Measurements from ENCODE around the gene KAT2B.

The KAT2B gene

GRCh38 chr3:20051123-20051806, 11.0 kb downstream of the KAT2B start:
- Histone ChIP-seq H3K9me3 (ENCODE audit: control insufficient read depth in 1 of 2, low read length in 2 of 2) (no peaks in the 10 kb centered on the region), H3K27ac (ENCODE audit: low read depth, low read length) (no peak overlapping the region), H3K4me3 (ENCODE audit: low read depth in 1 of 2, low read length in 2 of 2) (no peak overlapping the region), H3K9ac (ENCODE audit: low read depth in 1 of 2, low read length in 2 of 2) (no peak overlapping the region), H3K4me1 (ENCODE audit: control insufficient read depth in 1 of 2, insufficient read depth in 2 of 2, low read length in 2 of 2) (peaks cover 27 to 37% of the 10 kb centered on the region in 2 donors), H3K27me3 (ENCODE audit: control insufficient read depth in 1 of 2, insufficient read depth in 2 of 2, low read length in 2 of 2) (no peaks in the 10 kb centered on the region), H3K36me3 (ENCODE audit: control insufficient read depth in 1 of 2, insufficient read depth in 2 of 2, low read length in 2 of 2) (no peaks in the 10 kb centered on the region)

- no peaks in the 10 kb centered on the region for H3K36me3 ChIP-seq (ENCODE audit: control insufficient read depth in 1 of 2, insufficient read depth in 2 of 2, low read length in 2 of 2)
- peaks cover 35 to 46% of the 10 kb centered on the region in 2 donors for H3K4me1 ChIP-seq (ENCODE audit: control insufficient read depth in 1 of 2, insufficient read depth in 2 of 2, low read length in 2 of 2)
Measured at GRCh38 chr3:20052851-20053250, 12.6 kb downstream of the KAT2B start.

DNA sequence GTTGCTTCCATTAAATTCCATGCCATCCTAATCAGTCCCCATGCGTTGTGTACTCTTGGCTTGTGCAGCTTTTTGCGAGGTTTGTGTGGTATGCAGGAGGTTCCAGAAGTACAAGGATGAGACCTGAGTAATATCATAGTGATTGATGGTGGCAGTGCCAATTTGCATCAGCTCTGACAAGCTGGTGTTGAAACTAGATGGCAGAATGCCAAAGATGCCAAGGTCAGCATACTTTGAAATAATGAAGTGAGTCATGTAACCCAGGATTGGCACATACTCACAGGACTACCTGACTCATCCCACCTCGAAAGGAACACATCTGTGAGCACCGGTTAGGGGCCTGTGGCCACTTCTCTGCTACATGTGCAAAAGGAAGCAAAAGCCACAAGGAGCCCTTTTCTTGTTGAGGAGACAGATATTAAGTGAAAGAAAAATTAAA, 14.3 kb downstream of the KAT2B start:
- H3K9me3 ChIP-seq (ENCODE audit: control insufficient read depth in 1 of 2, low read length in 2 of 2) = no peaks in the 10 kb centered on the region
- peaks cover 33 to 35% of the 10 kb centered on the region in 2 donors for H3K4me1 ChIP-seq (ENCODE audit: control insufficient read depth in 1 of 2, insufficient read depth in 2 of 2, low read length in 2 of 2)
- H3K9ac ChIP-seq (ENCODE audit: low read depth in 1 of 2, low read length in 2 of 2) = no peak overlapping the region
- no peak overlapping the region for H3K27ac ChIP-seq (ENCODE audit: low read depth, low read length)
- H3K27me3 ChIP-seq (ENCODE audit: control insufficient read depth in 1 of 2, insufficient read depth in 2 of 2, low read length in 2 of 2) = no peaks in the 10 kb centered on the region
- no peak overlapping the region for H3K4me3 ChIP-seq (ENCODE audit: low read depth in 1 of 2, low read length in 2 of 2)
- H3K36me3 ChIP-seq (ENCODE audit: control insufficient read depth in 1 of 2, insufficient read depth in 2 of 2, low read length in 2 of 2) = no peaks in the 10 kb centered on the region

More at GRCh38 chr3:20052851-20053250, 12.6 kb downstream of the KAT2B start:
- H3K9ac ChIP-seq (ENCODE audit: low read depth in 1 of 2, low read length in 2 of 2) = no peak overlapping the region
- no peak overlapping the region for H3K4me3 ChIP-seq (ENCODE audit: low read depth in 1 of 2, low read length in 2 of 2)
- H3K27me3 ChIP-seq (ENCODE audit: control insufficient read depth in 1 of 2, insufficient read depth in 2 of 2, low read length in 2 of 2) = no peaks in the 10 kb centered on the region
- no peak overlapping the region for H3K27ac ChIP-seq (ENCODE audit: low read depth, low read length)
- H3K9me3 ChIP-seq (ENCODE audit: control insufficient read depth in 1 of 2, low read length in 2 of 2) = no peaks in the 10 kb centered on the region

GRCh38 chr3:20055020-20055775, 15.0 kb downstream of the KAT2B start:
- Histone ChIP-seq H3K9me3 (ENCODE audit: control insufficient read depth in 1 of 2, low read length in 2 of 2) (no peaks in the 10 kb centered on the region), H3K4me1 (ENCODE audit: control insufficient read depth in 1 of 2, insufficient read depth in 2 of 2, low read length in 2 of 2) (peaks cover 32 to 35% of the 10 kb centered on the region in 2 donors), H3K36me3 (ENCODE audit: control insufficient read depth in 1 of 2, insufficient read depth in 2 of 2, low read length in 2 of 2) (no peaks in the 10 kb centered on the region), H3K27ac (ENCODE audit: low read depth, low read length) (no peak overlapping the region), H3K27me3 (ENCODE audit: control insufficient read depth in 1 of 2, insufficient read depth in 2 of 2, low read length in 2 of 2) (no peaks in the 10 kb centered on the region), H3K9ac (ENCODE audit: low read depth in 1 of 2, low read length in 2 of 2) (no peak overlapping the region), H3K4me3 (ENCODE audit: low read depth in 1 of 2, low read length in 2 of 2) (no peak overlapping the region)

GRCh38 chr3:20055842-20056241, 15.6 kb downstream of the KAT2B start:
- no peaks in the 10 kb centered on the region for H3K27me3 ChIP-seq (ENCODE audit: control insufficient read depth in 1 of 2, insufficient read depth in 2 of 2, low read length in 2 of 2)
- H3K9ac ChIP-seq (ENCODE audit: low read depth in 1 of 2, low read length in 2 of 2) = no peak overlapping the region
- no peak overlapping the region for H3K27ac ChIP-seq (ENCODE audit: low read depth, low read length)
- peaks cover 32 to 35% of the 10 kb centered on the region in 2 donors for H3K4me1 ChIP-seq (ENCODE audit: control insufficient read depth in 1 of 2, insufficient read depth in 2 of 2, low read length in 2 of 2)
- no peaks in the 10 kb centered on the region for H3K36me3 ChIP-seq (ENCODE audit: control insufficient read depth in 1 of 2, insufficient read depth in 2 of 2, low read length in 2 of 2)
- no peak overlapping the region for H3K4me3 ChIP-seq (ENCODE audit: low read depth in 1 of 2, low read length in 2 of 2)
- H3K9me3 ChIP-seq (ENCODE audit: control insufficient read depth in 1 of 2, low read length in 2 of 2) = no peaks in the 10 kb centered on the region

DNA sequence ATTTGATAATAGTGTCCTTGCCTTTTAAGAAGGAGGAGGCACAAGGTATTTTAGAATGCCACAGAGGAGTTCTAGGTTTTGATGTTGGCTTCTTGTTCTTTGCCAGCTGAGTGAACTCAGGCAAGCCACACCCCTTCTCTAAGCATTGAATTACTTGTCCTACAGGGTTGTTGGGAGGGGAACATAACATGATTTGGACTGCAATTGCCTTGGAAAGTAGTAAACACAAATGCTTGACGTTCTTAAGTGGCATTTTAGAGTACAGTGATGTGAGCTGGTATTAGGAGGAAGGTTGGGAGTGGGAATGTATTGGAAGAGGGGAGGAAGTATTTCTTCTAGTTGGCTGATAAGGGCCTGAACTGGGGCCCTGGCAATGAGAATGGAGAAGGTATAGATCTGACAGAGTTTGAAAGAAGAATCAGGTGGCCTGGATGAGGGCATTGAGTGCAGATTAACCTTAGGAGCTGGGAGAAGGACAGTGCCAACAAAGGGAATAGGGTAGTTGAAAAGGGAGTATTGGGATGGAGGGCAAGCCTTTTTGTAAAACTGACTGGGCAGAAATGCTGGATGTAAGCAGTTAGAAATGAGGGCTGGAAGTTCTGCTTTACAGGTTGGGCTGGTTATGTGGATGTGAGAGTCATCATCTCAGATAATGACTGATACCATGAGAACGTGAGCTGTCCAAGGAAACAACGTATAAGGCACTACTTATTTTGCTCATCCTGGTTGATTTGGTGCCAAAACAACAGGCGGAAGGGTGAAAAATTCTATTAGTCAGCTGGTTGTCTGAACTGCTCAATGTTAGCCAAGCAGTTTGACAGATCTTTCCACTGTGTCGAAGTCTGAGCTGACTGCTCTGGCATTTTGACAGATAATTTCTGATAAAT, 16.7 kb downstream of the KAT2B start:
- Histone ChIP-seq H3K9me3 (ENCODE audit: control insufficient read depth in 1 of 2, low read length in 2 of 2) (no peaks in the 10 kb centered on the region), H3K27me3 (ENCODE audit: control insufficient read depth in 1 of 2, insufficient read depth in 2 of 2, low read length in 2 of 2) (no peaks in the 10 kb centered on the region), H3K36me3 (ENCODE audit: control insufficient read depth in 1 of 2, insufficient read depth in 2 of 2, low read length in 2 of 2) (no peaks in the 10 kb centered on the region), H3K4me1 (ENCODE audit: control insufficient read depth in 1 of 2, insufficient read depth in 2 of 2, low read length in 2 of 2) (peaks cover 32 to 39% of the 10 kb centered on the region in 2 donors), H3K4me3 (ENCODE audit: low read depth in 1 of 2, low read length in 2 of 2) (no peak overlapping the region), H3K27ac (ENCODE audit: low read depth, low read length) (no peak overlapping the region), H3K9ac (ENCODE audit: low read depth in 1 of 2, low read length in 2 of 2) (no peak overlapping the region)

DNA sequence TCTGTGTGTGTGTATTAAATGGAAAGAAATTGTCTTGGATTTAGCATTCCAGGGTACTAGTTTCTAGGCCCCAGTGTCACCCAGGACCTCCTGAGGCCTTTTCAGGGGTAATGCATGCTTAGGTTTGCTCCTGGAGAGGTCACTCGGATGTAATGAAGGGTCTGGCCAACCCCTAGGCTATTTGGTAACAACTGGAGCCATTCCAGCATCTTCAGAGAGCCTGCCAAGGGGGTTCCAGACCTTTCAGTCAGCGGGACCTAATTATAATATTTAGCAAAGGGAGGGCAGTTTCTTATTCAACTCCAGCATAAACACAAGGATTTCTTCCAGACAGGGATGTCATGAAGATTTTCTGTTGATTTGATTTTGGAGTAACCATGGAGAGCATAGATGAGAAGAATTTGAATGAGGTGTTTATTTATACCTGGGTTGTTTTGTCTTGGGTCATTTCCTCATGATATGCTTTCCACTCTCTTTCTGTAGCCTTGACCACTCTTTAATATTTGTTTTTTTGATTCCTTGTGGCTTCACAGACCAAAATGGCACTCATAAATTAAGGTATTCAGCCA, 17.4 kb downstream of the KAT2B start:
- Histone ChIP-seq H3K9me3 (ENCODE audit: control insufficient read depth in 1 of 2, low read length in 2 of 2) (no peaks in the 10 kb centered on the region), H3K4me1 (ENCODE audit: control insufficient read depth in 1 of 2, insufficient read depth in 2 of 2, low read length in 2 of 2) (peaks cover 32 to 39% of the 10 kb centered on the region in 2 donors), H3K27me3 (ENCODE audit: control insufficient read depth in 1 of 2, insufficient read depth in 2 of 2, low read length in 2 of 2) (no peaks in the 10 kb centered on the region), H3K4me3 (ENCODE audit: low read depth in 1 of 2, low read length in 2 of 2) (no peak overlapping the region), H3K9ac (ENCODE audit: low read depth in 1 of 2, low read length in 2 of 2) (no peak overlapping the region), H3K36me3 (ENCODE audit: control insufficient read depth in 1 of 2, insufficient read depth in 2 of 2, low read length in 2 of 2) (no peaks in the 10 kb centered on the region), H3K27ac (ENCODE audit: low read depth, low read length) (no peak overlapping the region)

DNA sequence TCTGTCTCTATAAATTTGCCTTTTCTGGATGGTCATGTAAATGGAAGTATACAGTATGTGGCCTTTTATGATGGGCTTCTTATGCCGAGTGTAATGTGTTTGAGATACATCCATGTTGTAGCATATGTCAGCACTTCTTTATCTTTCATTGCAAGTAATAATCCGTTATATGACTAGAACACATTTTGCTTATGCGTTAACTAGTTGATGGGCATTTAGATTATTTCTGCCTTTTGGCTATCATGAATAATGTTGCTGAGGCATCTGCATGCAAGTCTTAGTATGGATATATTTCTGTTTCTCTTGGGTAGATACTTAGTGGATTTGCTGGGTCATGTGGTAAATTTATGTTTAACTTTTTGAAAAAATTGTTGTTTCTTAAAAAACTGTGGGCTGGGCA, 19.7 kb downstream of the KAT2B start:
- peaks cover 24 to 31% of the 10 kb centered on the region in 2 donors for H3K4me1 ChIP-seq (ENCODE audit: control insufficient read depth in 1 of 2, insufficient read depth in 2 of 2, low read length in 2 of 2)

GRCh38 chr3:20060974-20061685, 20.9 kb downstream of the KAT2B start:
- H3K36me3 ChIP-seq (ENCODE audit: control insufficient read depth in 1 of 2, insufficient read depth in 2 of 2, low read length in 2 of 2) = no peaks in the 10 kb centered on the region
- H3K9ac ChIP-seq (ENCODE audit: low read depth in 1 of 2, low read length in 2 of 2) = no peak overlapping the region
- H3K4me3 ChIP-seq (ENCODE audit: low read depth in 1 of 2, low read length in 2 of 2) = peak overlapping the region in 1 of 2 donors; percentile 0
- H3K4me1 ChIP-seq (ENCODE audit: control insufficient read depth in 1 of 2, insufficient read depth in 2 of 2, low read length in 2 of 2) = peaks cover 16 to 19% of the 10 kb centered on the region in 2 donors
- H3K27ac ChIP-seq (ENCODE audit: low read depth, low read length) = no peak overlapping the region
- no peaks in the 10 kb centered on the region for H3K9me3 ChIP-seq (ENCODE audit: control insufficient read depth in 1 of 2, low read length in 2 of 2)
- H3K27me3 ChIP-seq (ENCODE audit: control insufficient read depth in 1 of 2, insufficient read depth in 2 of 2, low read length in 2 of 2) = no peaks in the 10 kb centered on the region

More for the DNA sequence above, 19.7 kb downstream of the KAT2B start:
- Histone ChIP-seq H3K4me3 (ENCODE audit: low read depth in 1 of 2, low read length in 2 of 2) (no peak overlapping the region), H3K9ac (ENCODE audit: low read depth in 1 of 2, low read length in 2 of 2) (no peak overlapping the region), H3K36me3 (ENCODE audit: control insufficient read depth in 1 of 2, insufficient read depth in 2 of 2, low read length in 2 of 2) (no peaks in the 10 kb centered on the region), H3K27me3 (ENCODE audit: control insufficient read depth in 1 of 2, insufficient read depth in 2 of 2, low read length in 2 of 2) (no peaks in the 10 kb centered on the region), H3K27ac (ENCODE audit: low read depth, low read length) (no peak overlapping the region), H3K9me3 (ENCODE audit: control insufficient read depth in 1 of 2, low read length in 2 of 2) (no peaks in the 10 kb centered on the region)

Data from duodenal mucosa (tissue), 2 donors.